GM18909 (cell line): ENCODE measurements around the gene CLIC5.

Experiments used
- ATAC-seq: cut with Tn5 transposase; IDR thresholded peaks from one replicate; pipeline ENCODE4 v1.9.1; 2021; ENCODE audit warnings: mild to moderate bottlenecking; ENCODE audit not compliant: unreplicated experiment, poor library complexity

The CLIC5 gene

DNA sequence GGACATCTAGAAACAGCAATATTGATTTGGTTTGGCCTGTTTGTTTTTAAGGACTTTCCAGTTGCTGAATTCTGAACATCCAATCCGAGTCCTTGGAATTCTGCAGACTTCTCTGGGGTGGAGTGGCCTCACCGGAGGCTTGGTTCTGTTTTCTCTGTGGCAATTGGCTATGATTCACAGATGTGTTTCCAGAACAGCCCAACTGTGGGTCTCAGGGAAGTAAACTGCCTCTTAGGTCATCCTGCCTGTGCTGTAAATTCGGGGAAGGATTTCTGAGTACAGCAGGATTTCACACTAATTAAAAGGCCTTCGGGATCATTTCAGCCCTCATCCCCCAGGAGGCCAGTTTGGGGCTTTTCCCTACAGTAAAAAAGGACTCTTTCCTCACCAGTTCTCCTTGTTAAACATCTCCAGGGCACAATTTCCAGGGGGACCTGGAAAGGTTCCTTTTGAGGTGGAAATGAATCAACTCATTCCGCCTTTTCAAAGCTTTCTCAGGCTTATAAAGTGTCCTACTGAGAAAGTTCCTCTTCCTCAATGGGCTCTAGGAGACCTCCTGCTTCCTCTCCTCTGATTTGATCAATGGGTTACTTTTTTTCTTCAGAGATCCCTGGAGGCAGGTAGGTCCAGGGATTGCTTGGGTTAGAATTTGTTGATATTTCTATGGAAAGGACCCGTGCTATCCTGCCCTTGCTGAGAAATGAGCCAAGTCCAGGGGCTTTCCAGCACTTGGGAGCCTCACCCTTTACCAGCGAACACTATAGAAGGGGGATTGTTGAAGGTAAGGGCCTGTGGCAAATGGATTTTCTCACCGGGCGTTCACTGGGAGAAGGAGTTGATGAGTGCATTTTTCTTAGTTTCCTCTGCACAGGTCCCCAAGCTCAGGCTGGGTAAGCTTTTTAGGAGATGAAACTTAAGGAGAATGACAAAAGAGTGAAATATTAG, 114.6 kb downstream of the CLIC5 start:
- ATAC-seq = no peak

DNA sequence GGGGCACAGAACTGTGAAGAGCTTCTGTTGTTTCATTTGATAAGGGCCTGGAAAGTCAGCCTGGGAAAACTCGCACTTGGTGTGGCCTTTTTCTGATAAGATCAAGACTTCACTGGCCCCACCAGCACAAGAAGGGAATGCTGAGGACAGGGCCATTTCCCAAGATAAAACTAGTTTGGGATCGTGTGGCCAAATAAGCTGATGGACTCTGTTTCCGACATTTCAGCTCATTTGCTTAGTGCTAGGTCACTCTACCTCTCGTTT, 116.0 kb downstream of the CLIC5 start:
- ATAC-seq = no peak

DNA sequence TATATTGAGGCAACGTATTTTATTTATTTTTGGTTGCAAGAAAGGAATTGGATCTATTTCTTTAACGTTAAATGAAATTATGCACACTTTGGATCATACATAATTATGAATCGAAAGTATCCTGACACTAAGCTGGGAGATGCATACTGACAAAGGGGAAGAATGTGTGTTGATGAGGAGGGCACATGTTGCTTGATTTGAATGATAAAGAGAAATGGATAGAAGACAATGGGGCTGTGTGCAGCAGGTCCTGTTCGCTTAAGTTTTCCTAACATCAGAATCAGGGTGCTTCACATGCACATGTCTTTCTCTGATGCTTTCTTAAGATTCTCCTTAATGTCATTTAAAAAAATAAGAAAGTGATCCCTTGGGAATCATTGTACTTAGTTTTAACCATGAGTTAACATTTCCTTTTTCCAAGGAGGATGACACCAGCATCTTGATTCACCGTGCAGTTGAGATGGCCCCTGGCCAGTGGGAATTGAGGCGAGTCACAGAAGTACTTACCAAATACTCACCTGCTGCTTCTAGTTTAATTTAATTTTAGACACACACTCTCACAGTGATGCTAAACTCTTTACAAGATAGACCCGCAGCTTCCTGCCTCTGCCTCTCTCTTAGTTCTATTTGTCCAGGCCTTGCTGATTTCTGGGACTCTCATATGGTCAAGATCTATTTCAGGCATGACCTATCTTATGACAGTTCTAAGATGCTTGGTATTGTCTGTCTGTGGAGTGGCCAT, 116.5 kb downstream of the CLIC5 start:
- no peak for ATAC-seq

DNA sequence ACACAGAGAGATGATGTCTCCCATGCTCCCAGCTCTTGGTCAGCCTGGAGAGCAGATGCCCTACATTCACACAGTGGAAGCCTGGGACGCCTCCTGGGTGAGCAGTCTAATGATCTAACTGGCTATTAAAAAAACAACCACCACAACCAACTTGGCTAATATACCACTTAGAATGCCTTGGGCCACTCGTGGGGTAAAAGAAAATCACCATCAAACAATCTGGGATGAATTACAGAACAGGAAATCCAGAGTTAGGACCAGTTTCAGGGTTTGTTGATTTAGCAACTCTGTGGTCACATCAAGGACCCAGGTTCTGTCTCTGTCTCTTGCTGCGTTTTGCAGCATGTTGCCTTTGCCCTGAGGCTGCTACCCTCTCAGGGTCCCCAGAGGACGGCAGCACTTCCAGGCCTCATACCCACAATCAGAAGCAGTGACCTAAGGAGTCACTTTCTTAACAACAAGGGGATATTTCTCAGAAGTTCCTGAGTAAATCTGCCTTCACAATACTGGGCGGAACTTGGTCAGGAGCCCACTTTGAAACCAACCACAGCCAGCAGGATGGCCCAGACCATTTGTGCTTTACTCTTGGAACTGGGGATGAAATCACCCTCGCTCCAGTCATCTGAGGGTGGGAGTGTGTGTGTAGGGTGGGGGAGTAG, 118.7 kb downstream of the CLIC5 start:
- ATAC-seq = no peak

DNA sequence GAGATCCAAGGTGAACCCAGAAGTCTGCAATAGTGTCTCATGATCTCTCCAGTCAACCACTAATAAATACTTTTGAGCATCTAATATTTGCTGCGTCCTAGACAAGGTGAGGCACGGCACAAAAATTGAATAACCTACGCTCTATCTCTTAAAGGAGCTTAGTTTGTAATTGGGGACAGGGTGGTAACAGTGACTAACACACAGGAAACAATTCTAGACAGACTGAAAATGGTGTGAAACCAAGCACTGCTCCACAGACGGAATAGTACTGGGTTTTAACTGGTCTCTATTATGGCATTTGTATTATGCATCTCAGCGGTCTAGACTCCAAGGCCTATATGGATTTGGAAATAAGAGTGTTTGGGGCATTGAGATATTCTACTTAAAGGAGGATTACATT, 120.1 kb downstream of the CLIC5 start:
- ATAC-seq = no peak

DNA sequence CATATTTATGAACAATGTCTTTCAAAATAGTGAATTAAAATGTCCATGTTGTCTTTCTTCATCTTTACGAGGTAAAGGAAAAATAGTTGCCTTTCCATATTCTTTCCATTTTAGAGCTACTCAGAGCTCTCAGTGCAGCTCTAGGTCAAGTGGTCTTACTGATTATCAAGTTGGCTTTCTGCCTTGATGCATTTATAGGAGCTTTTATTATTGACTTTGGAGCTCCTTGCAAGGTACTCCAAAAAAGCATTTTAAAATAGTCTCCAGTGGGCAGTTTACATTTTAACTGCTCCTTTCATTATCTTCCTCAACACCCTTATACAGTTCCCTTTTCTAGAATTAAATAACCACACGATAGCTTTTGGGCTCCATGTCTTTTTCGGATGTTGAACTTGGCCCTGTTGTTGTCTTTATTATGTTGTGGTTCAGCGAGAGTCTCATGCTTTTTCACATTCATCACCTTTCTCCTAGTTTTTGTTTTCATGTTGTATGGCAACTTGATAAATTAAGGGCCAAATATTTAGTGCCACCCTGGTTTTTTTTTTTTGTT, 122.9 kb downstream of the CLIC5 start:
- no peak for ATAC-seq

DNA sequence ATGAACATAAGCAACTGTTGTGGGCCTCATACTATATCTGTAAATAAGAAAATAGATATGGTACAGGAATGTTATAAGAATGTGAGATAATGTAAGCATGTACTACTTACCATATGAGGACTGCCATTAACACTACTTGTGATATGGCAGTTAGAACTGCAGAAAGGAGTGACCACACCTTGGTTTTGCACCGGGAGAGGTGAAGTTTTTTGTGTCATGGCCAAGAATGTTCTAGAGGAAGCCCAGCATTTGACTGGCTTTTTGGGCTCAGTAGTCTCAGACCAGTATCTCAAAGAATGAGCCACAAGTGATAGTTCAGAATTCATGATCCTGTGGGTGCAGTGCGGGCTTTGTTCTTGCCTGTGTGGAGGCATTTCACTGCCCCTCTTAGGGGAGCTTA, 123.5 kb downstream of the CLIC5 start:
- ATAC-seq = no peak

DNA sequence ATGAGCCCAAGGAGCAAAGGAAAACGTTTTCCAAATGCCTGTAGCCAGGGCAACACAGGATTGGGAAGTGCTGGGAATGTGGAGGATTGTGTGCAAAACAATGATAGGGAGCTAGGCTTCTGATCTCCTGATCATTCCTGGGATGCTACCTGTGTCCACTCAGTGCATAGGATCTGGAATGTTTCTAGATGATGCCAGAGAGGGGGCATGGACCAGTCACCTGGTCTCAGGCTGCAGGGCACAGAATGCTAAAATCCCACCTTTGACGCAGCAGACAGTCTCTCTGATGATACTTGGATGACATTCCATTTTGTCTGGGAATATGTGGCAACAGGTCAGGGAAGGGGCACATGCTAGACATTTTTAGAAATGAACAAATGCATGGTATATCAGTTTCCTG, 128.9 kb downstream of the CLIC5 start:
- no peak for ATAC-seq

DNA sequence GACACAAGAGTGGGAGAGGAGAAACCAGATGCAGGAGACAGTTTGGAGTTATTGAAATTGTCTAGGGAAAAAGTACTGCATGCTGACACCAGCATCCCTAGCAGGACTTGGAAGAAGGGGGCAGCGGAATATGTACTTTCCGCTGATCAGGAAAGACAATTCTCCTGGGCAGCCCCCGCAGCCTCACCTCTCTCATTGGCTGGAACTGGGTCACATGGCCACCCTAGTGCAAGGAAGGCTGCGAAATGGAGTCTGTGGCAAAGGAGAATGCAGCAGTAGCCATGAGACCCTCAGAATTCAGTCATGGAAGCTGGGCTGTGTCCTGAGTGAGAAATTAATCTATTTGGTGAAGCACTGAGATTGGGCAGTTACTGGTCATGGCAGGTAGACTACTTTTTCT, 131.3 kb downstream of the CLIC5 start:
- ATAC-seq = no peak

DNA sequence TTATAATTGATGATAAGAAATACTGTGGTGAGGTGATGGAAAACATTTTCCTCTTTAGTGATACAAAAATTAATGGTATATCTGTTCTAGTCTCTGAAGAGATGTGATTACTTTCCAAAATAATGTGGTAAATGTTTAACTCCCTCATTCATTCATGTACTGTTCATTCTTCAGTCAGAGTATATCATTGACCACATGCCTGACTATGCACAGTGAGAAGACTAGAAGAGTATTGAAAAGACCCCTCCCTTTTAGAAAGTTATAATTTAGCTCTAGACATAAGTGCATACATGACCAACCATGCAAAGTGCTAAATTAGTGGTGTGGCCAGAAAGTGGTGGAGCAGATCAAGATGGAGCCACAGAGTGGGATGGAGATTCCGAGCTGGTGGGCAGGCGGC, 133.0 kb downstream of the CLIC5 start:
- no peak for ATAC-seq

DNA sequence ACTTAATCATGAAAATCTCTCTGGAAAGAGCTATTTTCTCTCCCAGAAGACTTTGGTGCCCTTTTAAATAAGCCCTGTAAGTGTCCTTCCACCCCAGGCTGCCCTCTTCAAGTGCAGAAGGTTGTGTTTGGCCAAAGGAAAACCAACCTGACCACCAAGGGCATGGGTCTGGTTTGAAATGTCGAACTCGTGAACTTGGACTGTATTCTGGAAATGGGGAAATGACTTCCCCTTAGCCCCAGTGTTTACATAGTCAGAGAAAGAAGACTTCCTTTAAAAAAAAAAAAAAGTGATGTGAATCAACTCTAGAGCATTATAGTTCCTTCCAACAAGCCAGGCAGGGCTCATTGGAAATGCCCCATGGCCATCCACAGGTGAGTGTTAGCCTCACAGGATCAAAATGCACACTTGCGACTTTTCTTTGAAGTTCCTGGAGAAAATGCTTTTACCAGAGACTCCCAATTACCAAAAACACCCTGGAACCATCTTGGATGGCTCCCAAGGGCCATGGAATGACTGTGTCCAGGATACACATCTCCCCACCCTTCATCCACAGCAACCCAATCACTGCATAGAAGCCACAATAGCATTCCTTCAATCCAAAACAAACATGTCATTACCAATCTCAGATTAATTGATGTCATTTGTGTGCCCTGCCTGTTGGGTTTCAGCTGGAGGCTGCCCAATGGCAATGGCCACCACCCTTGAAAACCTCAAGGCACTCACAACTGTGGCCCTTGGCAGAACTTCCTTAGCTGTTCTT, 133.8 kb downstream of the CLIC5 start:
- ATAC-seq = no peak

DNA sequence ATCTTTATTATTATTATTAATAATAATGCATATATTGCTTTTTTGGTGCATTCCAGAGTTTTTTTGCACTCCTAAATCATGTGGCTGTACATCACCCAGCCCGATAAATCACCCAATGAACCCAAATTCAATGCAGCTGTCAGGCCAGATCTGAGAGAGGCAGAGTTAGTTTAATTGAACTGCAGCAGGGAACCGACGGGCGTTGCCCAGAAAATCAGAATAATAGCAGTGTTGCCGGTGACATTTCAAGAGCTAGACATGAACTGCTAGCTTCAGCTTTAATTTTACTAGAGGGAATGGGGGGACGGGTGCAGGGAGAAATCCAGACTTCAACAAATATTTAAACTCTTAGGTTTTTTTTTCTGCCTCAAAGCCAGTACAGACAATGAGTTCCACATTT, 135.0 kb downstream of the CLIC5 start:
- no peak for ATAC-seq

DNA sequence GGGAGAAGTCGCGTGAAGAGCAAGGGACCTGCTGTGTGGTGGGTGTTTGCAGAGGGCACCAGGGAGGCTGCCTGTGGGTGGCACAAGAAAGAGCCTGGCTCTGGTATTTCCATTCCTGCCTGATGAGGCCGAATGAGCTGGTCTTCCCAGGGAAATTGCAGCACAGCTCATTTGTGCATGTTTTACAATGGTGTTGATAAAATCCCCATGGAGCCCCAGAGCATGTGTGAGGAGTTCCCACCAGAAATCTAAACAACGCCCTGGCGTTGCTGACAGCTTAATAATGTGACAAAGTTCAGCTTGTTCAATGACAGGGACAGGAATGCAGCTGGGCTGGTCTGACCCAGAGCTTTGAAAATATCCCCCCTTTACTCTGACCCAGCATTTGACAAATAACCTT, 135.5 kb downstream of the CLIC5 start:
- no peak for ATAC-seq

DNA sequence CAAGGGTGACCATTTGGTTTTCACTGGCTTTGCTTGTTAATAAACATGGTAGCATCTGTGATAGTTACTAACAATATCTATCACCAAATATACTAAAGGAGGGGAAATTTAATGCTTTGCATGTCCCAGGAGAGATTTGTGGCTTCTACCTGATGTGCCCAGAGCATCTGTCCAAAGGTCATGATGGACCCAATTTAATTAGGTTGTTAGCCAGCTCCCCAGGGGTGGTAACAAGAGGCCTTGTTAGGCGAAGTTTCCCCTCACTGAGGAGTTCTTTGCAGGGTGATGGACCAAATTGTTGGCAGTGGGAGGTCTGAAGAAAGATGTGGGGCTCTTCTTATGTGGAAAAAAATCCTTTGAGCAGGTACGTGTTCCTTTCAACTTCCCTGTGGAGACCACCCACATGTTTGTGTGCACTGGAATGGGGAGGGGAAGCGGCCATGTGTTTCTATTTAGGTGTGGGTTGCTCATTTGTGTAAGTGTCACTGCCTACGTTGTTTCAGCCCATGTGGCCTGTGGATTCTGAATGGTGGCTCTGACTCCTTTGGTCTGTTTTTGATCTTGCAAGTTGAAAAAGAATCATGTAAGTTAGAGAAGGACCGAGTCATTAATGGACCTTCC, 137.6 kb downstream of the CLIC5 start:
- no peak for ATAC-seq

DNA sequence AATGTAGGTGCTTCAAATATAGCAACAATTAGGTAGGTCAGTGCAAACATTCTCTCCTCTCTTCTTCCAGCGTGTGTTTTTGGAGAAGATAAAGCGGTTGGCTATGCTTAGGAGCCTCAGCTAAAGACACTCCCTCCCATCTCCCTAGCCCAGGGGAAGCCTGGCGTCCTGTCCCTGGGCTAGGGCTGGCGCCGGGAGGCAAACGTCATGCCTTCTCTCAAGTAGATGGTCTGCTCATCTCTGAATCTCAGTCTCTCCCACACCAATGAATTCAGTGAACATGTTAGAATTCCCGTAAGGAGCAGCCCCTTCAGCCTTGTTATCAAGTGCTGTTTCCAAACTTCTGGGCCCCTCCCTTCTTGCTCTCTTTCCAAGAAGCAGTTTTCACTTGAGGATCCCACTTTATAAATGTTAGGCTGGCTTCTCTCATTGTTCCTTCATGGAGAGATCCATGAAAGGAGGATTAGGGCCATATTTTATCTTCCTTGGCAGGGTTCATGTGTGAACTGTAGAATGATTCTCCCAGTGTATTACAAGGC, 142.8 kb downstream of the CLIC5 start:
- no peak for ATAC-seq

DNA sequence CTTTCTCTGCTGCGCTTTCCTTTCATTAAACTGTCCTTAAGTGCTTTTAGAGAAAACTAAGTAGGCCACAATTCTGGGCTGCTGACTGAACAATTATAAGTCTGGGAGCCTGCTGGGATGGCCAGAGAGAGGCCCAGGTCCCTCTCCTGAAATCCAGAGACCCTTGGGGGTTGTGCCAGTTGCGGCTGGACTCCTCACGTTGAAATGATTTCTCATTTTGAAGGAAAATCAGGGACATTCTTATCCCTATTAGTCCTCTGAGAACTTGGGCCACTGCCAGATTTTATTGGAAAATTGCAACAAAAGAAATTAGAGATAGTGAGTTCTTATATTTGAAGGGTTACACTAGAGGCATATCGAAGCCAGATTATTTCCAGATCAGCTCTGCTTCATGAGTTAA, 145.1 kb downstream of the CLIC5 start:
- no peak for ATAC-seq

DNA sequence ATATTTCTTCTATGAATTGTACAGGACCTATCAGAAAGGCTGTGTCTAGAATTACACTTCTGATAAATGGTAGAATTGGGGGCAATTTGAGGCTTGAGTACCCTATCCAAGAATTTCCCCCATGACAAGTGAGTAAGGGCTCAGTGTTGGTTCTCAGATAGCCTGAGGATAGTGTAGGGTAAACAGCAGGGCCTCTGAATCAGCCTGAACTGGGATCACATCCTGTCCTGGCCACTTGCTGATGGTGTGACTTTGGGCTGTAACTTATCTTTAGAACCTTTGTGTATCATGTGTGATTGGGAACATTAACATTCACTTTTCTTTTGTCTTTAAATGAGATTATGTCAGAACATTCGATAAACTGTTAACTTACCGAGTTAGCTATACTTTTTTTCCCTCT, 151.0 kb downstream of the CLIC5 start:
- no peak for ATAC-seq

DNA sequence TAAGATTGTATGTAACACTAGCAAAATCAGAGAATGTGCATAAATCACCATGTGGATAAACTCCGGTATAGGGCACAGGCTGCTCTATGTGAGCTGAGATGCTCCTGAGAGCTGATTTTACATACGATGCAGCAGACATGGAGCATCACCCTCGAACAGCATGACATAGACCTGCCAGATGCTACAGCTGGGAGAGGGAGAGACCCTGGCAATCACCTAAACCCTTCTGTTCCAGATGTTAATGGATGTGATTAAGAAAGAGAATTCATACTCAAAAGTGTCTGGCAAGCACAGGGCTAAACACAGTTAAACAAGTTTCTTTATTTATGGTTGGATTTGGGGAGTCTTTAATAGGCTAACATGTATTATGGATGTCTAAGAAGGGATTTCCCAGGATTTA, 157.0 kb downstream of the CLIC5 start:
- ATAC-seq = no peak

DNA sequence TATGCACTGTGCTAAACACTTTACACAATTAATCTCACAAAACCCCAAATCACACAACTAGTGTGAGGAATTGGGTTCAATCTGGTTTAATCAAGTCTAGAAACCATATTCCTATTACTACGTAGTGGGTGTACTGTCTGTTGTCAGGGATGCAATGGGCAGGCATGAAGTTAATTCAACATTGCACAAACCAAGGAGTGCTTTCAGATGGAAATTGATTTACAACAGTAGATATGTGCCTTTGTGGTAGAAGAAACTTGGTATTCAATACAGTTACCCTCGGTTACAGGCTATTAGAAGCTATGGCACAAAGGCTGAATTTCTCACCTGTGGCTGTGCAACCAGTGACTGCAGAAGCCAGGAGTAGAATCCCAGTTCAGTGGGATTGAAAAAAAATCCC, 157.8 kb downstream of the CLIC5 start:
- no peak for ATAC-seq
